Skeletal muscle tissue (tissue), 4 donors: ENCODE results near the gene CSNK1G1. TPM values are rescaled to one million over a fixed set of nuclear protein-coding genes. Genes with fewer than 3 reads are reported as not detected.
A peak's percentile ranks its signal among the peaks of the same experiment; 100 is the strongest.
"Not testable (repeated sequence)": the region's sequence is repeated elsewhere in the genome, so short reads cannot be mapped to it uniquely, and the experiment has no call there.

Experiments used
- H3K27ac ChIP-seq: one replicate; pipeline ENCODE4 v1.7.0; 2013; ENCODE audit warnings: mild to moderate bottlenecking, low read depth, low read length, inconsistent platforms
- H3K27me3 ChIP-seq, 3 donors: one replicate each; pipeline ENCODE4 v1.7.0; 2013; ENCODE audit warnings: low read length in 3 of 3; ENCODE audit not compliant: control insufficient read depth in 3 of 3, insufficient read depth in 3 of 3
- H3K36me3 ChIP-seq, 3 donors: one replicate each; pipeline ENCODE4 v1.7.0; 2013; ENCODE audit warnings: low read length in 3 of 3; ENCODE audit not compliant: control insufficient read depth in 3 of 3, insufficient read depth in 3 of 3
- H3K4me1 ChIP-seq, 3 donors: one replicate each; pipeline ENCODE4 v1.7.0; 2013; ENCODE audit warnings: low read length in 3 of 3, mild to moderate bottlenecking in 3 of 3; ENCODE audit not compliant: control insufficient read depth in 3 of 3, insufficient read depth in 3 of 3
- H3K4me3 ChIP-seq, 3 donors: one replicate each; pipeline ENCODE4 v1.7.0; 2013; ENCODE audit warnings: low read length in 3 of 3
- H3K9ac ChIP-seq, 3 donors: one replicate each; pipeline ENCODE4 v1.7.0; 2013; ENCODE audit warnings: low read length in 3 of 3, mild to moderate bottlenecking in 3 of 3, moderate library complexity in 2 of 3, low read depth in 1 of 3
- H3K9me3 ChIP-seq, 3 donors: one replicate each; pipeline ENCODE4 v1.7.0; 2013; ENCODE audit warnings: low read length in 3 of 3; ENCODE audit not compliant: control insufficient read depth in 3 of 3
- total RNA-seq: library from RNA; depleted of rRNA; stranded (reverse); fragments of >200 nt; gene quantifications from one replicate; pipeline ENCODE4 v1.2.3, GENCODE V29; 2014
- donor health status: Osteomylitis.

CSNK1G1 gene
- total RNA-seq, result 26.6 TPM

GRCh38 chr15:64355944-64356709 lies at the start of gene CSNK1G1:
Gene CSNK1G1, minus strand, starts transcription at chr15:64356173. Its CDS starts 55,674 bp downstream, at chr15:64300499.
- peak within 1 kb of the TSS; percentile 84 to 90 (median 89) for H3K9ac ChIP-seq
- H3K36me3 ChIP-seq, result no peaks in the 10 kb centered on the region
- H3K4me3 ChIP-seq, result peak within 1 kb of the TSS; percentile 73 to 98 (median 97)
- H3K27me3 ChIP-seq, result no peaks in the 10 kb centered on the region
- peak within 1 kb of the TSS; percentile 71 for H3K27ac ChIP-seq
- H3K4me1 ChIP-seq, result peaks cover 9 to 15% (median 12%) of the 10 kb centered on the region in 3 donors
- H3K9me3 ChIP-seq, result no peaks in the 10 kb centered on the region

DNA sequence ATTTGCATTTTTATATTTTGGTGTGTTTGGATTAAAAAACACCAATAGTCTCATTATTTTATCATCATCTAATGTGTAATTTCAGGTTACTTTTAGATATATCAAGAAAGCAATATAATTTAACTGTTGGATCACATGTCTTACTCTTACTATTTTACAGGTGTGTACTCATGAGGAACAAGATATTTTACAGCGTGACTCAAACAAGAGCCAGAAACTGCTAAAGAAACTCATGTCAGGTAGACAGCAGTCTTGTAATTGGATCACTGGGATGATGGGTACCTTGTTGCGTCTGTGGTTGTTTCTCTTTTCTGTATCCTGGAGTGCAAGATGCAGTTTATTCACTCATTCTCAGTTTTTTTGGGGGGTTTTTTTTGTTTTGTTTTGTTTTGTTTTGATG lies 44.6 kb upstream of the CSNK1G1 start:
- H3K27ac ChIP-seq, result no peak overlapping the region
- H3K4me3 ChIP-seq, result no peak overlapping the region
- no peaks in the 10 kb centered on the region for H3K4me1 ChIP-seq
- H3K27me3 ChIP-seq, result no peaks in the 10 kb centered on the region
- no peaks in the 10 kb centered on the region for H3K9me3 ChIP-seq
- peaks cover 17 to 33% (median 21%) of the 10 kb centered on the region in 3 donors for H3K36me3 ChIP-seq
- no peak overlapping the region for H3K9ac ChIP-seq

GRCh38 chr15:64398575-64398974 lies 42.6 kb upstream of the CSNK1G1 start:
- no peak overlapping the region for H3K4me3 ChIP-seq
- peaks cover 18 to 37% (median 24%) of the 10 kb centered on the region in 3 donors for H3K36me3 ChIP-seq
- no peak overlapping the region for H3K27ac ChIP-seq
- H3K4me1 ChIP-seq, result no peaks in the 10 kb centered on the region
- H3K9ac ChIP-seq, result no peak overlapping the region
- no peaks in the 10 kb centered on the region for H3K27me3 ChIP-seq
- no peaks in the 10 kb centered on the region for H3K9me3 ChIP-seq

DNA sequence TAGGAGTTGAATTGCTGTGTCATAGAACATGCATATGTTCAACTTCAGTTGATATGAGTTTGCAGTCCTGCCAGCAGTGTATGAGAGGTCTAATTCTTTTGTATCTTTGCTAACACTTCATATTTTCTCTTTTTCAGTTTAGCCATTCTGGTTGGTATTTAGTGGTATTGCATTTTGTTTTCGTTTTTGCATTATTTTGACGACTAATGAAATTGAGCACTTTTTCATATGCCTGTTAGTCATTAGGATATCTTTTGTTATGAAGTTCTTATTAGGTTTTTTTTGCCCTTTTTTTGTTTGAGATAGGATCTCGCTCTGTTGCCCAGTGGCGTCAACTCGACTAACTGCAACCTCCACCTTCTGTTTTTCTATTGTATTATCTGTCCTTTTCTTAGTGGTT lies 40.8 kb upstream of the CSNK1G1 start:
- H3K36me3 ChIP-seq, result peaks cover 18 to 38% (median 22%) of the 10 kb centered on the region in 3 donors
- H3K4me1 ChIP-seq, result no peaks in the 10 kb centered on the region
- H3K27me3 ChIP-seq, result no peaks in the 10 kb centered on the region
- H3K9me3 ChIP-seq, result no peaks in the 10 kb centered on the region
- H3K27ac ChIP-seq, result no peak overlapping the region
- no peak overlapping the region for H3K9ac ChIP-seq
- H3K4me3 ChIP-seq, result no peak overlapping the region

DNA sequence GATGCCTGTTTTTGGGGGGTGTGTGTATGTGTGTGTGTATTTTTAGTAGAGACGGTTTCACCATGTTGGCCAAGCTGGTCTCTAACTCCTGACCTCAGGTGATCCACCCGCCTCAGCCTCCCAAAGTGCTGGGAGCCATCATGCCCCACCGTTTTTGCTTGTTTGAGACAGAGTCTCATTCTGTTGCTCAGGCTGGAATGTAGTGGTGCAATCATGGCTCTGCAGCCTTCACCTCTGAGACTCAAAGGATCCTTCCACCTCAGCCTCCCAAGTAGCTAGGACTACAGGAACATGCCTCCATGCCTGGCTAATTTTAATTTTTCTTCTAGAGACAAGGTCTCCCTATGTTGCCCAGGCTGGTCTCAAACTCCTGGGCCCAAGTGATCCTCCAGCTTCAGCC lies 36.5 kb upstream of the CSNK1G1 start:
- H3K4me1 ChIP-seq, H3K9ac ChIP-seq, H3K9me3 ChIP-seq, H3K27ac ChIP-seq, H3K4me3 ChIP-seq, H3K27me3 ChIP-seq: not testable (repeated sequence)
- peaks cover 9 to 25% (median 19%) of the 10 kb centered on the region in 3 donors for H3K36me3 ChIP-seq

DNA sequence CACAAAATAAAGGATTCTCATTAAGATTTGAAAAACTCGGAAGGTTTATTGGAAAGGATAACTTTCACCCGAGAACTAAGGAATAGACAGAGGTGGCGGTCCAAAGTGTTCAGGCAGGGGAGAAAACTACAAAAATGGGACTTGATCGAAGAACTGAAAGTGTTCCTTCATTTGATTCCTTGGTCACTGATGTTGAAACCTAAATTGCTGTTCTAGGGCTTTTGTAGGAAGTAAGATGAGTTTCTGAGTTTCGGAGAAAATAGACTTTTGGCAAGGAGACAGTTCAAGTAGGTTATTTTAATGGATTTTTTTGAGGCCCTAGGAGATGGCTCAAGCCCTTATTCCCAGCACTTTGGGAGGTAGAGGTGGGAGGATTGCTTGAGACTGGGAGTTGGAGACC lies 33.1 kb upstream of the CSNK1G1 start:
- peaks cover 0 to 3% (median 3%) of the 10 kb centered on the region in 3 donors for H3K36me3 ChIP-seq
- H3K4me3 ChIP-seq, result peak overlapping the region in 1 of 3 donors; percentile 96
- H3K27ac ChIP-seq, result no peak overlapping the region
- no peaks in the 10 kb centered on the region for H3K27me3 ChIP-seq
- no peak overlapping the region for H3K9ac ChIP-seq
- peaks cover 0 to 3% (median 0%) of the 10 kb centered on the region in 3 donors for H3K9me3 ChIP-seq
- peaks cover 0 to 8% (median 7%) of the 10 kb centered on the region in 3 donors for H3K4me1 ChIP-seq

DNA sequence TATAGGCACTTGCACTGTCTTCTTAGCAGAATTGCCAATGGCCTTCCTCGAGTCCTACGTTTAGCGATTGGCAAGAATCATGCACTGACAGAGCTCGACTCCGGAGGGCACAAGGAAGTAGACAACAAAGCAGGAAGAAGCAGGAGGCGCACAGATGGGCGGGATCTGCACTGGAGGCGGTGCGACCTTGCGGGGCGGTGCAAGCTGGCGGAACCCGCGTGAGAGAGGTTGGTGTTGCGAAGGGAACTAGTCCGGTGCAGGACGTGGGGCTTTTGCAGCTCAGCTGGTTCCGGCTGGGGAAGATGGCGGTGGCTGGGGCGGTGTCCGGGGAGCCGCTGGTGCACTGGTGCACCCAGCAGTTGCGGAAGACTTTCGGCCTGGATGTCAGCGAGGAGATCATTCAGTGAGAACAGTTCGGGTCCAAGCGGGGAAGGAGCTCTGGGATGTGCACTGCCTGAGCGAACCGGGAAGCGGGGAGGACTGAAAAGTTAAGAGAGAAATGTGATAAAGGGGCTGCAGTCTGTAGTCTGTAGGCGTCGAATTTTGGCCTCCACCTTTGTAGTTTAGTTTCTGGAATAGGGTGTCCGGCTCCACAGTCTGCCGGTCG lies 31.7 kb upstream of the CSNK1G1 start, which contains the start of gene TRIP4:
Gene TRIP4 (plus strand): TSS at position 275 of the 607 bp plus-strand sequence. CDS start 28 bp downstream, at position 303.
- Histone ChIP-seq H3K27me3 (no peaks in the 10 kb centered on the region), H3K4me1 (peaks cover 0 to 8% (median 7%) of the 10 kb centered on the region in 3 donors), H3K9me3 (peaks cover 0 to 3% (median 0%) of the 10 kb centered on the region in 3 donors), H3K4me3 (peak within 1 kb of the TSS; percentile 74 to 96 (median 93)), H3K36me3 (peaks cover 0 to 3% (median 0%) of the 10 kb centered on the region in 3 donors), H3K9ac (peak within 1 kb of the TSS; percentile 39 to 92 (median 81)), H3K27ac (no peak within 1 kb of the TSS)

- peaks cover 0 to 3% (median 0%) of the 10 kb centered on the region in 3 donors for H3K36me3 ChIP-seq
- H3K9me3 ChIP-seq, result peaks cover 0 to 3% (median 0%) of the 10 kb centered on the region in 3 donors
- H3K27ac ChIP-seq, result no peak overlapping the region
- no peak overlapping the region for H3K4me3 ChIP-seq
- peaks cover 2 to 9% (median 7%) of the 10 kb centered on the region in 3 donors for H3K4me1 ChIP-seq
- H3K27me3 ChIP-seq, result no peaks in the 10 kb centered on the region
- H3K9ac ChIP-seq, result no peak overlapping the region
These were observed 30.3 kb upstream of the CSNK1G1 start for GRCh38 chr15:64386291-64386690.

DNA sequence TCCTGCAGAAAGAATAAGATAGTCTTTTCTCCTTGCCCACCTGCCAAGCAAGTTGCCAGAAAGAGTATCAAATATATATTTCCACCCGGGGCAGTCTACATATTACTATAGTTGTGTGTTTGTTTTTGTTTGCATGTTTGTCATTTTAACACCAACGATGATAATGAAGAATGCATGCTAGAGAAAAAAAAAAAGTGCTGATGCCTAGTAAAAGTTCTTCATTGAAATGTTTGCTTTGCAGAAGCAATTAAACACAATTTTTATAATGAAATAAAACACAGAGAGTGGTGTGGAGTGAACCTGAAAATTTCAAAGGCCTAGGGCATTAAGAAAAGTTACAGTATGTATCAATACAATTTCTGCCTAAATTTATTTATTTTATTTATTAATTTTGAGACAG lies 27.8 kb upstream of the CSNK1G1 start:
- H3K4me1 ChIP-seq, result peaks cover 8 to 10% (median 10%) of the 10 kb centered on the region in 3 donors
- H3K9me3 ChIP-seq, result peaks cover 0 to 3% (median 0%) of the 10 kb centered on the region in 3 donors
- H3K27ac ChIP-seq, result no peak overlapping the region
- no peak overlapping the region for H3K4me3 ChIP-seq
- H3K9ac ChIP-seq, result no peak overlapping the region
- H3K27me3 ChIP-seq, result no peaks in the 10 kb centered on the region
- H3K36me3 ChIP-seq, result no peaks in the 10 kb centered on the region
